GM21381 (cell line): ENCODE data around the gene PTPRE.
"Not testable (repeated sequence)": the region's sequence is repeated elsewhere in the genome, so short reads cannot be mapped to it uniquely, and the experiment has no call there.

ENCODE experiments used
- ATAC-seq: cut with Tn5 transposase; IDR thresholded peaks from one replicate; pipeline ENCODE4 v1.9.1; 2021; ENCODE audit warnings: mild to moderate bottlenecking, moderate library complexity; ENCODE audit not compliant: unreplicated experiment

Gene PTPRE

GRCh38 chr10:127977357-127978009 is 70.6 kb downstream of the PTPRE start:
- ATAC-seq = no peak

- ATAC-seq = no peak
These were observed 71.6 kb downstream of the PTPRE start for GRCh38 chr10:127978481-127978880.

GRCh38 chr10:127979045-127979444 is 72.1 kb downstream of the PTPRE start:
- no peak for ATAC-seq

- ATAC-seq = no peak
These were observed 72.7 kb downstream of the PTPRE start for GRCh38 chr10:127979566-127979965.

- no peak for ATAC-seq
These were observed 74.0 kb downstream of the PTPRE start for GRCh38 chr10:127980898-127981297.

DNA sequence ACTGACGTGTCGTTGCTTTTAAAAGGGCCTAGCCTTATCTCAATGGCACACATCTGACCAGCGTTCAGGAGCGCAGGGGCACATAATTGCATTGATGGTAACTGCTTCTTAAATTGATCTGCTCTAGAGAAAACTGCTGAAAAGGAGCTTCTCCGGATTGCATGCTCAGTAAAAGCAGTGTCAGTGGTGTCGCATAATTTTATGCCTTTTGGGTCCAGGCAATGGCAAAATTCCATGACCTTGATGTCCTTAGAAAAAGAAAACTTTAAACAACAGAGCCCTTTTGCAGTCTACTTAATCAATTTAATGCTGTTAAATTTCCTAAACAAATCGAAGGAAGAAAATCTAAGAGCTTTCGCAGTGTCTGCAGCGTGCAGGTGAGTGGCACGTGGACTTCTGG is 75.7 kb downstream of the PTPRE start:
- no peak for ATAC-seq

- ATAC-seq = no peak
These were observed 76.6 kb downstream of the PTPRE start for GRCh38 chr10:127983344-127984100.

DNA sequence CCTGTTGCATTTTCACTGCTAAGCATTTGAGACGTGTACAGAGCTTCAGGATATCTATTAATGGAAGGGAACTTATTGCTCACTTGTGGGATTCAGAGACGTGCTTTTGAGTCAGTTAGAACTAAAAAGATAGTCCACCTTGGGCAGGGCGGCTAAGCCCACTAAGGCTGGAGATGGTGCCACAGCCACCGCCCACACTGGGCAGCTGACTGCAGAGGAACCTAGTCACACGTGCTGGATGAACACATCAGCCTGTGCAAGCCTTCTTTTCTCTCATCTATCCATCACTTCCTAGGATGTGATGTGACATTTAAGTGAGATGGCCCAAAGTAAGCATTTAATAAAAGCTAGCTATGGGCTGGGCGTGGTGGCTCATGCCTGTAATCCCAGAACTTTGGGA is 78.0 kb downstream of the PTPRE start:
- no peak for ATAC-seq

DNA sequence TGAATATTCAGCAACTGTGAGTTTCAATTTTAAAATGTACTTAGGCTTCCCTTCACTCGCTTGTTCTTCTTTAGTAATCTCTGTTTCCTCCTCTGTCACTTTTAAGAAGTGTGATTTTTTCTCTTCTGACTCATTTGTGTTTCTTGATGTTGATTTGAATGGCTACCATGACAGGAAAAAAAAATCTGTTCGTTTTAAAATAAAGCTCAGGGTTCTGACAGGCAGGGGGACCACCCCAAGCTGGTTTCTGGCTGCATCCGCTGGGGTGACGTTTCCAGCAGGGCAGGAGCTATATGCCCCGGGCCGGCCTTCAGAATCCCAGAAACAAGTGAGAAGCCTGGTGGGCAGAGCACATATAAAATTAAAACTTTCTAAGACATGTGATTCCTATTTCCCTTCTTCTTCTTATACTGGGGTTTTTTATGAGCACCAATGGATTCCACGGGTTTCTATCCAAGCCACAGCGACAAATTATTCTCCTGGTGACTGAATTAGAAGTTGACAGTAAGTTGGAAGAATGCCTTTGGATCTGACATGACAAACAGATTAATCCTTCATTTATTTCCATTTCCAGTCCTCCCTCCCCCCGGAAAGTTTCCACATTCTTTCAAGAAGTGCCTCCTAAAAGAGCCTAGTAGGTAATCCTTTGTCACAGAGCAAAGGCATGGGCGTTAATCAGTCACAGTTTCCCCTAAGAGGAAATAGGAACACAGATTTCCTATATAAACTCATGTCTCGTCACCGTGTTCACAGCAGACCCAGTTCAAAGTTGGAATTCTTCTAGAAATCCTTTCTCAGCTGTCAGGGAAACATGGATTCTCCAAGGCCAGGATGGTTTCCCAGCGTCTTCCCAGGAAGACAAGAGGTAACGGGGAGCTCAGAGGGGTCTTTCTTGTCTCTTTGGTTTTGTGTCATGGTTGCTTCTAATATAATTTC is 79.9 kb downstream of the PTPRE start:
- no peak for ATAC-seq

DNA sequence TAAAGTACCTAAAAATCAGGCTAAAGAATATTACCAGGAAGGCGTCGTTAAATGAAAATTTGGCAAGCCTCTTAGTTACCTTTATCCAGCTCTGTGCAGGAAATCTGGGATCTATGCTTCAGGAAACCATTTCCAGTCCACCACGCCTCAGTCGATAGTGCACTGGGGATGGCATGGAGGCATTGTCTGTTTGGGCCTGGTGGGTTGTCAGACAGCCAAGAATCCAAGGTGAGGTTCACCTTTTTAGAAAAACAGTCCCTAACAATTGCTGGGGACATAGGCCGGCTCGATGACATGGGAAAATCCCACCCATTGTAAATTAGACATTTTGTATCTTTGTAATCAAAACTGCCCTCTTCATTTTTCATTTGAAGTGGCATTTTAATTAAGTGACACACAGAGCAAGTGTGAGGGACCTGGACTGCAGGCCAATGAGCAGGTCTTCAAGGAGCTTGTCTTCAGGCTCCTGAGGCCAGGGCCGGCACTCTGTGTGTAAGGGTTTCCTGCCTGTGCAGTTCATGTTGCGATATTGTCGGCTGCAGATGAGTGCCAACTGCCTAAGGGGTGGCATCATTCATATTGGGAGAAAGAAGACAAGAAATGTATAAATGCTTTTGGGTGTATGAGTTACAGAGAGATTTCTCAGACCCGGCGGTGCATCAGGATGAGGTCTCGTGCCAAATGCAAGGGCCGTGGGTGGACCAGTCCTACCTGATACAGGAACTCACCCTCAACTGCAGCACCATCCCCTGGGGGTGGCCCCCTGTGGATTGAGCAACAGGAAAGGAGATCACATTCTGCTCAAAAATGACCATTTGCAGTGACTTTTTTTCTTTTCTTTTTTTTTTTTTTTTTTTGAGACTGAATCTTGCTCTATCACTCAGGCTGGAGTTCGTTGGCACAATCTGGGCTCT is 80.8 kb downstream of the PTPRE start:
- ATAC-seq = no peak

- no peak for ATAC-seq
These were observed 82.6 kb downstream of the PTPRE start for GRCh38 chr10:127989481-127990012.

- ATAC-seq = not testable (repeated sequence)
These were observed 83.4 kb downstream of the PTPRE start for GRCh38 chr10:127990132-127990788.

DNA sequence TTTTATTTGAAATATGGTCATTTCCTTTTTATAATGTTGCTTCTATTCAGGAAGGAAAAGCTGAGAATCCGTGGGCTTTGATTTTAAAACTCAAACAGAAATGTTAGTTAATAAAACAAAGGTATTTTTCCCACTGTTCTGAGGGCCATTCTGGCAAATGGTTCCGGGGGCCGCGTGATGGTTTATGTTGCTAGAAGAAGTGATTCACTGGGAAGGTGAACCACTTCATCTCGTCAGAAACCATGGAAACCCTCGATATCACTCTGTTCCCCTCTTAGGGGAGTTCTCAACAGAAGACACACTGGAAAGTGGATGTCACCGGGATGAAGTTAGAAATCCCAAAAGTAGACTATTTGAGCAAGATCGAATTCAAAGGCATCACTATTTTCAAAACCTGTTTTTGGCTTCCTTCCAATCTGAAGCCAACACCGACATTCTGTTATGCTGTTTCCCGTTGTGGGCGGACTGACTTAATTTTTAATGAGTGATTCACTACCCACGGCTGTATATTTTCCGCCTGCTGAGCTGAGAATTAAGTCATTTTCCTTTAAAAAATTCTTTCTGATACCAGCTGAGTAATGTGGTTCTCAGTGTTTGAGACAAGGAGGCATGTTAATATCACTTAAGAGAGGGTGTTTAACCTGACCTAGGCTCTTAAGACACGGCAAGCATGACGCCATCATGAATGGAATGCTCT is 84.1 kb downstream of the PTPRE start:
- ATAC-seq = no peak

- no peak for ATAC-seq
These were observed 84.8 kb downstream of the PTPRE start for GRCh38 chr10:127991543-127992255.

GRCh38 chr10:127992376-127992775 is 85.5 kb downstream of the PTPRE start:
- ATAC-seq = no peak

DNA sequence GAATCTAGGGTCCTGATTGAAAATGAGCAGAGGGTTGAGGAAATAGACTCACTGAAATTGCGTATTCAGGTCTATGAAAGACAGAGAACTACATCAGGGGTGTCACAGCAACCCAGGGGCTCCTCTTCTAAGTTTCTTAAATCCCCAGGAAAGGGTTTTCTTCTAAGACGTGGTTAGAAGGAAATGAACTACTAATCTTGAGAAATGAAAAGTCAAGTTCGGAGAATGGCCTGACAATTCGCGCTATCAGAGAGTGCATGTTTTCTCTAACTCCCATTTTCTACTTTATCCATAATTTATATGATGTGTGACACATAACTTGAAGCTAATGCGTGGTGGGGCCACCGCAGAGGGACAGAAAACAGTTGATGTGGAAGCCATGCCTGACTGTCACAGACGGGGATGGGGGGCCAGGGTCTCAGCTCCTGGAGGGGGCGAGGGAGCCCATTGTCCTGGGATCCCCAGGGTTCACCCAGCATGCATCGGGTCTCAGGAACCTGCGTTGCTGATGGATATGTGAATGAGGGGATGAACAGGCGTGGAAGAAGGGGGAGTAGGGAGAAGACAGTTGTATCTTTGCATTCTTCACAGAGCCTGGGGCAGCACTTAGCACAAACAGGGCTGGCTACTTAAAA is 86.3 kb downstream of the PTPRE start:
- ATAC-seq = no peak

DNA sequence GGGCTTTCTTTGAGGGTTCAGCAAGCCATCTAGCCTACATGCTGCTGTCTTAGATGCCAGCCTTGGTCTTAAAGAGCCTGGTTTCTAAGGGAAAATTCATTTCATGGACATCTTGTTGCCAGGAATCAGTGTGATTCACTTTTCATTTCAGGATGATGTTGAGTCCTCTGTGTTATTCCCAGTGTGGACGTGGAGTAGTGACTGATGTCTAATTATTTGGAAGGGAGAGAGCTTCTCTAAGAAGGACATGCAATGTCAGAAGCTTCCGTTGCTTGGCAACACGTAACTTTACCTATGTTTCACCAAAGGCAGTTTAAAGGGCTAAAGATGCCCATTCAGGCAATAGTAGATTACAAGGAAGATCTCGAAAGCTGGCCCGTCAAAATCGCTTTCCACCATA is 89.0 kb downstream of the PTPRE start:
- no peak for ATAC-seq

- no peak for ATAC-seq
These were observed 89.7 kb downstream of the PTPRE start for GRCh38 chr10:127996586-127996985.
